ENCODE results near the gene RNF135. TPM values are rescaled to one million over a fixed set of nuclear protein-coding genes. Genes with fewer than 3 reads are reported as not detected.
"Not testable (repeated sequence)": the region's sequence is repeated elsewhere in the genome, so short reads cannot be mapped to it uniquely, and the experiment has no call there.

Gene RNF135, protein sequence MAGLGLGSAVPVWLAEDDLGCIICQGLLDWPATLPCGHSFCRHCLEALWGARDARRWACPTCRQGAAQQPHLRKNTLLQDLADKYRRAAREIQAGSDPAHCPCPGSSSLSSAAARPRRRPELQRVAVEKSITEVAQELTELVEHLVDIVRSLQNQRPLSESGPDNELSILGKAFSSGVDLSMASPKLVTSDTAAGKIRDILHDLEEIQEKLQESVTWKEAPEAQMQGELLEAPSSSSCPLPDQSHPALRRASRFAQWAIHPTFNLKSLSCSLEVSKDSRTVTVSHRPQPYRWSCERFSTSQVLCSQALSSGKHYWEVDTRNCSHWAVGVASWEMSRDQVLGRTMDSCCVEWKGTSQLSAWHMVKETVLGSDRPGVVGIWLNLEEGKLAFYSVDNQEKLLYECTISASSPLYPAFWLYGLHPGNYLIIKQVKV
- 9.0 and 10.6 TPM in 2 replicates for total RNA-seq

DNA sequence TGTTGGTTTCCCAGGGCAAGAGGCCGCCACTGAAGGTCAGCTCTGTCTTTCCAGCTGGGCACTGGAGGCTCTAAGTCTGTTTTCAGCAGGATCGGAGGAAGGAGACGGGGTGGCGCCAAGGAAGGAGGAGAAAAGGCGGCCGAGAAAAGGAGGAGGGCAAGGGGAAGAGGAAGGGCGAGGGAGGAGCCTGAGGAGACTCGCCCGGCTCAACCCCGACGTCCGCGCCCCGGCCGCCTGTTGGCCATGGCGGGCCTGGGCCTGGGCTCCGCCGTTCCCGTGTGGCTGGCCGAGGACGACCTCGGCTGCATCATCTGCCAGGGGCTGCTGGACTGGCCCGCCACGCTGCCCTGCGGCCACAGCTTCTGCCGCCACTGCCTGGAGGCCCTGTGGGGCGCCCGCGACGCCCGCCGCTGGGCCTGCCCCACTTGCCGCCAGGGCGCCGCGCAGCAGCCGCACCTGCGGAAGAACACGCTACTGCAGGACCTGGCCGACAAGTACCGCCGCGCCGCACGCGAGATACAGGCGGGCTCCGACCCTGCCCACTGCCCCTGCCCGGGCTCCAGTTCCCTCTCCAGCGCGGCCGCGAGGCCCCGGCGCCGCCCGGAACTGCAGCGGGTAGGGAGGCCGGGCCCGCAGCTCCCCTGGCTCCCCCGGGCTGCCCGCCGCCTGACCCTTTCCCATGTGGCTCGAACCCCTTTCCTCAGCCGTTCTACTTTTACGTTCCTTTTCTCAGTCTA is at the start of gene RNF135:
Gene RNF135 (plus strand): TSS at position 209 of the 737 bp plus-strand sequence. CDS start 35 bp downstream, at position 244.
- intact Hi-C loops (cut with micrococcal nuclease): loop anchor here (1.0 to 5.0 kb wide), 2 partner anchors 65 to 341 kb away; partner anchors contain the start of genes EVI2B and TEFM

DNA sequence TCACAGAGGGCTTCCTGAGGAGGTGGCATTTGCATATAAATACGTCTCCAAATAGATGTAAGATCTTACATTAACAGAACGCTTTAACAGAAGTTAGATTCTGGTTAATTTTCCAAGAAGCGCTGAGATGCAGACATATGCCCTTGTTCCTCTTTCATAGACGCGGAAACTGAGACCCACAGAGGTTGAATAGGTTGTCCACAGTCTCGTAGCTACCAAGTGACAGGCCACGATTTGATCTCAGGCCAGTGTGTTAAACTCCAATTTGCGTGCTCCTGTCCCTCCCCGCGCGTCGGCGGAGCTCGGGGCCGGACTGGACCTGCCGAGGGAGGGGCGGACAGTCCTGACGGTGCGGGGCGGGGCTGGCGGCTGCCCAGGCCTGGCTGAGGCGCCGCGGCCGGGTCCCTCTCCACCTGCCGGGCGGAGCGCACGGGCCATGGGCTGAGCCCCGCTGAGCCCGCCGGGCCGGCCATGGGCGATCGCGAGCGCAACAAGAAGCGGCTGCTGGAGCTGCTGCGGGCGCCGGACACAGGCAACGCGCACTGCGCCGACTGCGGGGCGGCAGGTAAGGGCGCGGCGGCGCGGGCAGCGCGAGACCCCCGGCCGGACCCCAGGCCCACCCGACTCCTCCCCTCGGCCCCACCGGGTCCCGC is 49.2 kb upstream of the RNF135 start, which contains the start of gene ADAP2:
Gene ADAP2 (plus strand): TSS at position 402 of the 653 bp plus-strand sequence. CDS start 70 bp downstream, at position 472.
- intact Hi-C loops (cut with micrococcal nuclease): no loop called here

DNA sequence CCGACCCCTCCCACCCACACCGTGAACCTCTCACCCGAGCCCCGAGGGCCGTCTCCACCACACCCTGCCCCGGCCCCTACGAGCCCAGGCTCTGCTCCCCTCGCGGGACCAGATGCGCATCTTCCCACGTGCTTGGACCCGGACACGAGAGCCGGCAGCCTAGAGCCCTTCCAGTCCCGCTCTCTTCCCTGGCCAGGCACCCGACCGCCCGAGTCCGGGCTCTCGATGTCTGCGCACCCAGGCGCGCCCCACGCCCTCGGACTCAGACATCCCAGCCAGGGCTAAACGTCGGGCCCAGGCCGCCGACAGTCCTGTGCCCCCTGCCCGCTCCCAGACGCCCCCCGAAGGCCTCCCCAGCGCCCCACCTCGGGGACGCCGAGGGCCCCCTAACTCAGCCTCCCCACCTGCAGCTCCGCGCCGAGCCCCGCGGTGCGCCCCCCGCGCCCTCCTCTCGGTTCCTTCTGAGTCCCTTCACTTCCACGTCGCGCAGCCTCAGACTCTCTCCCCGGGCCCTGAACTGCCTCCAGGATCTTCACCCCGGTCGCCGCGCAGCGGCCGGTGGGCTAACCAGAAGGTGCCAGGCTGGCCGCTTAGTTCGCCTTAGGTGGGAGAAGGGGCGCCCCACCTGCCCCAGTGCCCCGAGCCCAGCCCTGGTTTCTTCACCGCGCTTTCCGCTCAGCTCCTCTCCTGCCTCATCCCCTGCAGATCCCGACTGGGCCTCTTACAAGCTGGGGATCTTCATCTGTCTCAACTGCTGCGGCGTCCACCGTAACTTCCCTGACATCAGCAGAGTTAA is 48.4 kb upstream of the RNF135 start:
- intact Hi-C loops (cut with micrococcal nuclease): no loop called here

DNA sequence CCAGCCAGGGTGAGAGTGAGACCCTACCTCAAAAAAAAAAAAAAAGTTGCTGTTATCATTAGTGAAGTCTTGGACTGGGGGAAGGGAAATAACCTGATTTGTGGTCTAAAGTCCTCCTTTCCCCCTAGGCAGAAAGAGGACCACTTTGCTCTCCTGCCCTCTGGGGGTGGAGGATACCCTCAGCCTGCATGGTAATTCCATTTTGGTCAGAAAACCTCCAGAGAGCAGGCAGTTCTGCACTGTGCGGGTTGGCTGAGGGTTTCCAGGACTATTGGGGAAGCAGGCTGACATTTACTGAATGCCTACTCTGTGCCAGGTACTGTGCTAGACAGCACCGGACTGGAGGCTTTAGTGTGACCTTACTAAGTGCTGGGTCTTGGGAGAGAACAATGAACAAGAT is 46.5 kb upstream of the RNF135 start:
- intact Hi-C loops (cut with micrococcal nuclease): no loop called here

DNA sequence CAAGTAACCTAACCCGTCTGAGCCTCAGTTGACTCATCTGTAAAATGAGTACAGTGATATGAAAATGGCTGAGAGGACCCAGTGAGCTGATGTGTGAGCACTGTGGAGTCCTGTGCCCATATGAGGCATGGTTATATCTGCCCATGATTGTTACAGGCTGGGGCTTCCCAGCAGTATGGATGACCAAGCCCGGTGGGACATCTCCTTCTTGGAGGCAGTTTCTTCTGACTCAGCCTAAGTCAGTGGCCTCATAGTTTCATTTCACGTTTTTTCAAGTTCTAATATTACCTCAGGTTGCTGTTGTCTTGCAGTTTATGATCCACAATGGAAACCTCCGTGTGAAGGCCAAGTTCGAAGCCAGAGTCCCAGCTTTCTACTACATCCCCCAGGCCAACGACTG is 44.3 kb upstream of the RNF135 start:
- intact Hi-C loops (cut with micrococcal nuclease): no loop called here

DNA sequence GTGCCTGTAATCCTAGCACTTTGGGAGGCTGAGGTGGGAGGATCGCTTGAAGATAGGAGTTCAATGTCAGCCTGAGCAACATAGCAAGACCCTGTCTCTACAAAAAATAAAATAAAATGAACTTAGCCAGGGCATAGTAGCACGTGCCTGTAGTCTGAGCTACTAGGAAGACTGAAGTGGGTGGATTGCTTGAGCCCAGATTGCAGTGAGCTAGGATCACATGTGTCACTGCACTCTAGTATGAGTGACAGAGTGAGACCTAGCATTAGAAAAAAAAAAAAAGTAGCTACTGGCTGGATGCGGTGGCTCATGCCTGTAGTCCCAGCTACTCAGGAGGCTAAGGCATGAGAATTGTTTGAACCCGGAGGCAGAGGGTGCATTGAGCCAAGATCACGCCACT is 43.1 kb upstream of the RNF135 start:
- intact Hi-C loops (cut with micrococcal nuclease): no loop called here

DNA sequence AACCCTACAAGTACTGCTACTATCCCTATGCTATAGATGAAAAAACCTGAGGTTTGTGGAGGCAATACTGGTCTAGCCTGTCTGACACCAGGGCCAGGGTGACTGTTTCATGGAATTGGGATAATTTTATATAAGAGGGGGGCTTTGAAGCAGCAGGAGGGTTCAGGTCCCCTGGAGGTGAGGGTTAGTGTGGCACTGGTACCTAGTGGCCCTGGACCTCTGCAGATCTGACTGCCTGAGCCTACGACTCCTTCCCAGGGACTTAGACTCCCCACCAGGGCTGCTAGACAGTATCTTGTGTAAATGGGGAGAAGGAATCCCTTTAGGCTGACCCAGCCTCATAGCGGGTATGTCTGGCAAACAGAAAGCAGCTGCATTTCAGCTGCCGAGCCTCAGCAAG is 42.3 kb upstream of the RNF135 start:
- intact Hi-C loops (cut with micrococcal nuclease): no loop called here

DNA sequence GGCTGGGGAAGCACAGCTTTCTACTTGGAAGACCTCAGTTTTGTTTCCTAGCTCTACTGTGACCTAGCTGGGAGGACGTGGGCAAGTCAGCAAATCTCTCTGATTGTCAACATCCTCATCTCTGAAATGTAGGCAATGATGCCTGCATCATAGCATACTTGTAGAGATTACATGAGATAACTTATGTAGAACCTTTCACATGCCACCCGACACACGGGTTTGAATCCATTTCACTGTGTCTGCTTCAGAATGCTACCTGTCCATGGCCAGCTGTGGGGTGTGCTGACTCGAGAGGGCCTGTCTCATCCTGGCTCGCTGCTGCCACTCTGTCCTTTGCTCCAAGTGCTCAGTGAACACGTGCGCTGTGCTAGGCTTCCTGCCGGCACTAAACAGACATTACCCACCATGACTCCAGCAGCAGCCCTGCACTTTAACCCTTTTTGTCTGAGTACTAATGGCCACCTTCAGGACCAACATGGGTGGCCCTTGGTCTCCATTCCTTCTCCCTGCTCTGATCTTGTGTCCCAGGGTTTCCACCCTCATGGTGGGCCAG is 41.7 kb upstream of the RNF135 start:
- intact Hi-C loops (cut with micrococcal nuclease): no loop called here

DNA sequence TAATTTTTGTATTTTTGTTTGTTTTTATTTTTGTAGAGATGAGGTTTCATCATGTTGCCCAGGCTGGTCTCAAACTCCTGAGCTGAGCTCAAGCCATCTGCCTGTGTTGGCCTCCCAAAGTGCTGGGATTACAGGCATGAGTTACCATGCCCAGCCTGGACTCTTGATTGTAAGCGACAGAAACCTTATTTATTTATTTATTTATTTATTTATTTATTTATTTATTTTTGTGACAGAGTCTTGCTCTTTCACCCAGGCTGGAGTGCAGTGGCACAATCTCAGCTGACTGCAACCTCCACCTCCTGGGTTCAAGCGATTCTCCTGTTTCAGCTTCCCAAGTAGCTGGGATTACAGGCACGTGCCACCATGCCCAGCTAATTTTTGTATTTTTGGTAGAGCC is 41.0 kb upstream of the RNF135 start:
- intact Hi-C loops (cut with micrococcal nuclease): not testable (repeated sequence)

DNA sequence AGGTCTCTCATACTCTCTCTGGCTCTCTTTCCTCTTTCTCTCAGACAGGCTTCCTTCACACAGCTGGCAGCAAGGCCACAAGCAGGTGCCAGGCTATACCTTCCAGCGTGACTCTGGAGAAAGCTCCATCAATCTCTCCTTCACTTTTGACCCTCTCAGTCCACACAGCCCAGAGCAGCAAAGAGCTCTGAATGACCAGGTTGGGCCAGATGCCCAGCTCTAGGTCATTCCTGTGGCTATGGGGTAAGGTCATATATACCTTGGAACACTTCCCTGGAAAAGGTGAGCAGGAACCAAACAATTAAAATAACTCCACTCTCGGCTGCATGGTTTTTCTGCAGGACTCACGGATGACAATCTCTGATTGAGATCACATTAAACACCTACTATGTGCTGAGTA is 40.3 kb upstream of the RNF135 start:
- intact Hi-C loops (cut with micrococcal nuclease): no loop called here

DNA sequence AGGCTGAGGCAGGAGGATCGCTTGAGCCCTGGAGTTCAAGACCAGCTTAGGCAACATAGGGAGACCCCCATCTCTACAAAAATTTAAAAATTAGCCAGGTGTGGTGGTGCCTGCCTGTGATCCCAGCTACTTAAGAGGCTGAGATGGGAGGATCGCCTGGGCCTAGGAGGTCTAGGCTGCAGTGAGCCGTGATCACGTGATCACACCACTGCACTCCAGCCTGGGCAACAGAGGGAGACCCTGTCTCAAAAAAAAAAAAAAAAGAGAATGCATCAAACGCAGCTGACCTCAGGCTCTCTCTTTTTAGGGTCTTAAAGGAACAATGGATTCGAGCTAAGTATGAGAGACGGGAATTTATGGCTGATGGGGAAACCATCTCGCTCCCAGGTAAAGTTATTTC is 39.3 kb upstream of the RNF135 start:
- intact Hi-C loops (cut with micrococcal nuclease): not testable (repeated sequence)

DNA sequence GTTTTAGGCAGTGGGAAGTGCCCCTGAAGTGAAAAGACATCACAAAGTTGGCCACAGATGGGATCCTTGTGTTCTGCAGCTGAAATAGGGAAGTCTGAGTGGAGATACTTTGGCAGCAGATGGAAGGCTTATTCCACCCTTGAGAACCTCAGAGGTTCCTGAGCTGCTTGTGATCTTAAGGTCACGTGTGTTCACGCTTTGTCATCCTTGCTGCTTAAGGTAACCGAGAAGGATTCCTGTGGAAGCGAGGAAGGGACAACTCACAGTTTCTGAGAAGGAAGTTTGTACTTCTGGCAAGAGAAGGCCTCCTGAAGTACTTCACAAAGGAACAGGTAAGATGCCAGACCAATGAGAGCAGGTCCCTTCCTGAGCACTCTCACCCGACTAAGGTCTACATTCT is 36.9 kb upstream of the RNF135 start:
- intact Hi-C loops (cut with micrococcal nuclease): no loop called here

DNA sequence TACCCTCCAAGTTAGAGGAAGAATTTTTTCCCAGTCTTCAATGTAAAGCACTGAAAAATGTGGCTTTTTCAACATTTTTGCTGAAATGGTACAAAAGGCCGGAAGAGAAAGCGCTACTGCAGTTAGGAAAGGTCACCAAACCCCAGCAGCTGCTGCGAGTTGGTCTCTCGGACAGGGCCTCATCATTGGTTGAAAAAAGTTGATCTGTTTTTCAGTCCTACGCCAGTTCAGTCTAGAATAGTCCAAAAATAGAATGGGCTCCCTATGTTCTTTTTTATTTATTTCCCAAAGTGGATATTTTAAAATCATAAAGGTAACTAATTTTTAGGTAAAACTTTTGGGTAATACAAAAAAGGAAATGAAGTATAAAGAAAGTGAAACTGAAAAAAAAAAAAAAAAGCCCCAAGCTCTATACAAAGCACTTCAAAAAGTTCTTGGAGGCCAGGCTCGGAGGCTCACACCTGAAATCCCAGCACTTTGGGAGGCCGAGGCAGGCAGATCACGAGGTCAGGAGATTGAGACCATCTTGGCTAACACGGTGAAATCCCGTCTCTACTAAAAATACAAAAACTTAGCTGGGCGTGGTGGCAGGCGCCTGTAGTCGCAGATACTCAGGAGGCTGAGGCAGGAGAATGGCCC is 31.7 kb upstream of the RNF135 start:
- intact Hi-C loops (cut with micrococcal nuclease): no loop called here

DNA sequence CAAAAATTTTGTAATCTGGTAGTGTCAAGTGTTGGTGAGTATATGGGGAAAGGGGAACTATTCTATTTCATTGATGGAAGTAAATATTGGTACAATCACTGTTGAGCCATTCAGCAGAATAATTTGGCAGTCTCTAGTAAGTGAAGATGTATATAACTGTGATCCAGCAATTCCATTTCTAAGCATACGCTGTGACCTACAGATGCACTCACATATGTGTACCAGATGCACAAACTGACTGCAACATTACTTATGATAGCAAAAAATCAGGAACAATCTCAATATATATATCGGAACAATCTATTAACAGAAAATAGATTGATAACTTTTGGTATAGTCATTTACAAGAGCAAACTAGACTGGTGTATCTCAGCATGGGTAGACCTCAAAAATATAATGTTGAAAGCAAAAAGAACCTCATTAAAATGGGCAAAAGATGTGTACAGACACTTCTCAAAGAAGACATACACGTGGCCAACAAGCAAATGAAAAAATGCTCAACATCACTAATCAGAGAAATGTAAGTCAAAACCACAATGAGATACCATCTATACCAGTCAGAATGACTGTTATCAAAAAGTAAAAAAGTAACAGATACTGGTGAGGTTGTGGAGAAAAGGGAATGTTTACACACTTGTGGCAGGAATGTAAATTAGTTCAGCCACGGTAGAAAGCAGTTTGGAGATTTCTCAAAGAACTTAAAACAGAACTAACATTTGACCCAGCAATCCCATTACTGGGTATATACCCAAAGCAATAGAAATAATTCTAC is 28.3 kb upstream of the RNF135 start:
- intact Hi-C loops (cut with micrococcal nuclease): no loop called here

DNA sequence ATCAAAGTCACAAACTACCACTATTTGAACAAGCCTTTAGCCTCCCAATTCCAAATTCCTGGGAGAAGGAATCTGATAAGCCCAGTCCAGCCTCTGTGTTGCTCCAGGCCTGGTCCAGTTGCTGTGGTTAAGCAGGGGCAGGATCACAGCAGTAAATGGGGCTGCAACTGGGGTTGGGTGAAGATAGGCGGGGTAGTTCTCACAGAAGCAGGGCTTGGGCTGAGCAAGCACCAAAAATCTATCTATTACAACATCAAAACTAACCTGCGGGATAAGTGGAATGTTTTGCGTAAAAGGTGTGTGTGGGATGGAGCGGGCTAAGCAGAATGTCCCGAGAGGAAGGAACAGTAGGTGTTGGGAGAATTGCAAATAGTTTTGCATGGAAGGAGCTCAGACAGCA is 23.0 kb upstream of the RNF135 start:
- intact Hi-C loops (cut with micrococcal nuclease): no loop called here

DNA sequence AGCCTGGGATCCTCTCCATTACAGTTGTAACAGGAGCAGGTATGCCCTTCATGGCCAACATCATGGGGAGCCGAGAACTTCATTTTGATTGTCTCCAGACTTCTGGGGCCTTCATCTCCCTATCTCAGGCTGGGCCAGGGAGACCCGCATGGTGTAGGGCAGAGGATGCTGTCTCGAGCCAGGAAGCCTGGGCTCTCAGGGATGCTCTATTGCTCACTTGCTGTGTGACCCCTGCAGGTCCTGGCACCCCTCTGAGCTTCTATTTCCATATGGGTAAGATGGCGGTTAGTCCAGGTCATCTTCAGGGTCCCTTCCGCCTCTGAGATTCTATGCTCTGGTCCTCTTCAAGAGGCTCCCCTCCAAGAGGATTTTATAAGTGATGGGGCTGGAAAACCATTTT is 20.6 kb upstream of the RNF135 start:
- intact Hi-C loops (cut with micrococcal nuclease): no loop called here

DNA sequence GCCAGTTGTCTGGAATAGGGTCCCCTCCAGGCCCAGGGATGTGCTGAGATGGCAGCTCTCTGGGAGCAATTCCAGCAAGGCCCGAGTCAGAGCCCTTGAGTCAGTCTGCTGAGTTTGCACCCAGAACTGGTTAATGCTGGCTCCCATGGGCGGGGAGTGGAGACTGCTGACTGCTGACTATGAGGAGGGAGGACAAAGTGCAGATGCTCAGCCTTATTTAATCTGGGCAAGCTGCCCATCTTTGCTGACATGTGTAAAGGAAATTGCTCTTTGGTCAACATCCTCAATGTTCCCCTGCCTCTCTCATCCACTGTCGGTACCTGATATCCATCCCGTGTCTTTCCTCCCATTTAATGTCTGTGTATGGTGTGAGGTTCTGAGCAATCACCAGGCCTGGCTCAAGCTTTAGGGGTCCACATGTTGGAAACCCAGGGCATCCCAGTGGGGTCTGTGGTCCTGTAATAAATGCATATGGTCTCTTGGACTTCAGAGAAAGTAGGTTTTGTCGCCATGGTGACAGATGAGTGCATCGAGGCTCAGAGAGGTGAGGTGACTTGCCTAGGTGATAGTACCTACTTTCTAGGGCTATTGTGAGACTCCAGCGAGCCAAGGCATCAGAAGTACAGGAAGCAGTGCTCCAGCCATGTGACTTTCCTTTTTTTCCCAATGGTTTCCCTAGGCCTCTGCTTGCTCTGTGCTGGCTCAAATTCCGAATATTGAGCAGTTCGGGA is 20.0 kb upstream of the RNF135 start:
- intact Hi-C loops (cut with micrococcal nuclease): no loop called here

DNA sequence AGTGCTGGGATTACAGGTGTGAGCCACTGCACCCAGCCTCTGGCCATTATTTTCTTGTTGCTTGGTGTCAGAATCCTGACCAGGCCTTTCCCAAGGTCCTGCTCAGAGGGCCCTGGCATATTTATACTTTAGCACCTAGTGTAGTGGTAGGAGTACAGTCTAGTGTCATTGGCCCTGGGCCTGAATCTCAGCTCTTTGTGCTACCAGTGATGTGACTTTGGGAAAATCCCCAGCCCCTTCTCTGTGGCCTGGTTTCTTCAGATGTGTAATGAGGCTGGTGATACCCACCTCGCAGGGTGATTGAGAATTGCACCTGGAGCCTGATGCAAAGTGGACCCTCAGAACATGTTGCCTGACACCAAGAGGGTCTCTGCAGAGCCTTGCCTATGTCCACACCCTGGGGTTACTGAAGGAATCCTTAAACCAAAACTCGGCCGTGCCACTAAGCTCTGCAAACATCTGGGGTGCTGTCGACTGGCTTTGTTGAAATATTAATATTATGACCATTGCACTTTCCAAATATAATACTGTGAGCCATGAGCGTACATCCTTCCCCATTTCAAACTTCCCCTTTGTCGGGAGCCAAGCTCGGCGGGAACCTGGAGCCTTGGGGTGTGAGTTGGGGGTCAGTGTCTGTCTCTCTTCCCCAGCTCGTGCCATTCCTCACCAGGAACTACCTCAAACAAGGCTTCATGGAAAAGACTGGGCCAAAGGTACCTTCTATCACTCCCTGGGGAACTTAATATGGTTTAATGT is 18.0 kb upstream of the RNF135 start:
- intact Hi-C loops (cut with micrococcal nuclease): no loop called here
